HepG2 (cell line): Measurements from ENCODE around the gene SRSF1. TPM values are rescaled to one million over a fixed set of nuclear protein-coding genes. Genes with fewer than 3 reads are reported as not detected.

ENCODE experiments used
- ASH2L ChIP-seq: fragments of 300-600, 200-600 bp; sonication (generic); IDR thresholded peaks from 2 replicates; pipeline ENCODE4 v1.7.0; 2017; ENCODE audit warnings: low read depth, mild to moderate bottlenecking, moderate library complexity, mixed read lengths, low read length; ENCODE audit not compliant: insufficient read length
- ATF7 ChIP-seq, 2 experiments: fragments of 450-650 bp in 1 of 2; sonication (generic) in 1 of 2; formaldehyde crosslinking in 1 of 2; IDR thresholded peaks; 2 replicates each; pipeline versions ENCODE4 v1.4.0 to v1.6.1; 2016 to 2020; ENCODE audit warnings: antibody characterized with exemption in 1 of 2, mild to moderate bottlenecking in 1 of 2, missing genetic modification reagents in 1 of 2
- DNMT3B ChIP-seq: conservative IDR thresholded peaks from 2 replicates; pipeline ENCODE4 v1.6.1; 2016; ENCODE audit warnings: missing biosample characterization, control low read depth
- ELF1 ChIP-seq: sonication (generic); formaldehyde crosslinking; IDR thresholded peaks from 2 replicates; pipeline ENCODE4 v1.4.0; 2020; ENCODE audit warnings: missing genetic modification reagents
- ELF4 ChIP-seq: sonication (generic); formaldehyde crosslinking; IDR thresholded peaks from 2 replicates; pipeline ENCODE4 v1.5.0; 2020; ENCODE audit warnings: missing genetic modification reagents, mild to moderate bottlenecking, moderate library complexity, borderline replicate concordance
- EP300 ChIP-seq, 3 experiments: sonication (generic) in 1 of 3; formaldehyde crosslinking in 1 of 3; IDR thresholded peaks; 2 replicates each; pipeline versions ENCODE4 v1.5.1 to v1.6.1; 2011 to 2020; ENCODE audit warnings: low read depth in 2 of 3, low read length in 2 of 3, borderline replicate concordance in 1 of 3, improper control_type of control experiment in 1 of 3, mild to moderate bottlenecking in 1 of 3, missing genetic modification reagents in 1 of 3, moderate library complexity in 1 of 3
- GTF3A ChIP-seq: sonication (generic); formaldehyde crosslinking; conservative IDR thresholded peaks from 2 replicates; pipeline ENCODE4 v1.4.0; 2020; ENCODE audit warnings: mild to moderate bottlenecking, missing genetic modification reagents
- HOXA7 ChIP-seq: sonication (generic); formaldehyde crosslinking; IDR thresholded peaks from 2 replicates; pipeline ENCODE4 v1.8.1; 2022; ENCODE audit warnings: mild to moderate bottlenecking, missing genetic modification reagents, moderate library complexity
- KDM6A ChIP-seq: IDR thresholded peaks from 2 replicates; pipeline ENCODE4 v1.6.1; 2016; ENCODE audit warnings: low read depth
- KLF12 ChIP-seq: sonication (generic); formaldehyde crosslinking; IDR thresholded peaks from 2 replicates; pipeline ENCODE4 v1.4.0; 2020; ENCODE audit warnings: missing genetic modification reagents, borderline replicate concordance
- MIER3 ChIP-seq: IDR thresholded peaks from 2 replicates; pipeline ENCODE4 v1.6.1; 2016; ENCODE audit warnings: missing compliant biosample characterization, borderline replicate concordance
- NFE2L2 ChIP-seq: fragments of 150-350 bp; IDR thresholded peaks from 2 replicates; pipeline ENCODE4 v1.6.1; 2014; ENCODE audit warnings: low read length
- PCBP2 ChIP-seq: fragments of 200-400 bp; formaldehyde crosslinking; optimal IDR thresholded peaks from 2 replicates; pipeline ENCODE3; 2018; ENCODE audit warnings: low read length, low read depth; ENCODE audit not compliant: poor library complexity, severe bottlenecking
- SETDB1 ChIP-seq: sonication (generic); formaldehyde crosslinking; IDR thresholded peaks from 2 replicates; pipeline ENCODE4 v1.5.1; 2020; ENCODE audit warnings: missing genetic modification reagents, mild to moderate bottlenecking, borderline replicate concordance
- SOX13 ChIP-seq, 3 experiments: fragments of 450-650 bp in 1 of 3; sonication (generic) in 1 of 3; formaldehyde crosslinking in 1 of 3; IDR thresholded peaks in 2 of 3; conservative IDR thresholded peaks in 1 of 3; 2 replicates each; pipeline versions ENCODE4 v1.5.0 to v1.6.1; 2016 to 2020; ENCODE audit warnings: antibody characterized with exemption in 1 of 3, mild to moderate bottlenecking in 1 of 3, missing compliant biosample characterization in 1 of 3, missing genetic modification reagents in 1 of 3, moderate library complexity in 1 of 3
- SRSF4 ChIP-seq: fragments of 200-400 bp; formaldehyde crosslinking; IDR thresholded peaks from one replicate; pipeline ENCODE4 v1.6.1; 2018; ENCODE audit warnings: mild to moderate bottlenecking, low read depth, low read length, moderate library complexity; ENCODE audit not compliant: poor library complexity, severe bottlenecking
- TARDBP ChIP-seq: sonication (generic); formaldehyde crosslinking; IDR thresholded peaks from 2 replicates; pipeline ENCODE4 v1.8.0; 2022; ENCODE audit warnings: mild to moderate bottlenecking, missing genetic modification reagents
- THYN1 ChIP-seq: sonication (generic); formaldehyde crosslinking; IDR thresholded peaks from 2 replicates; pipeline ENCODE4 v1.8.1; 2023; ENCODE audit warnings: low read depth, mild to moderate bottlenecking, moderate library complexity, missing genetic modification reagents, borderline replicate concordance
- ZBTB38 ChIP-seq: sonication (generic); formaldehyde crosslinking; IDR thresholded peaks from 2 replicates; pipeline ENCODE4 v1.5.1; 2020; ENCODE audit warnings: mild to moderate bottlenecking, missing genetic modification reagents
- ZFP37 ChIP-seq: sonication (generic); formaldehyde crosslinking; IDR thresholded peaks from 2 replicates; pipeline ENCODE4 v1.4.0; 2020; ENCODE audit warnings: missing genetic modification reagents, borderline replicate concordance
- ZNF577 ChIP-seq: sonication (generic); formaldehyde crosslinking; IDR thresholded peaks from 2 replicates; pipeline ENCODE4 v1.4.0; 2020; ENCODE audit warnings: mild to moderate bottlenecking, low read depth, missing genetic modification reagents, borderline replicate concordance
- ZNF773 ChIP-seq: sonication (generic); formaldehyde crosslinking; IDR thresholded peaks from 2 replicates; pipeline ENCODE4 v1.4.0; 2020; ENCODE audit warnings: missing genetic modification reagents, borderline replicate concordance
- polyA plus RNA-seq, 8 experiments: library from polyadenylated mRNA; depleted of rRNA in 3 of 8; stranded (reverse) in 7 of 8; unstranded in 1 of 8; fragments of >200 nt; fragmentation: Illumina TruSeq in 4 of 8; extraction: Trizol in 4 of 8; gene quantifications; 2 replicates each; pipeline versions ENCODE4 v1.2.1 to v1.2.3, GENCODE V29; 2011 to 2016; ENCODE audit warnings: low read depth in 4 of 8, missing spikeins in 1 of 8, mixed read lengths in 1 of 8; ENCODE audit not compliant: insufficient read depth in 1 of 8
- total RNA-seq, 5 experiments: library from RNA; depleted of rRNA; stranded (reverse); fragments of >200 nt; fragmentation: Illumina TruSeq; extraction: Trizol; gene quantifications; 2 replicates each; pipeline ENCODE4 v1.2.3, GENCODE V29; 2016; ENCODE audit warnings: low read depth in 1 of 5
- TF ChIP-seq, protein P1 (sequence below): sonication (generic); formaldehyde crosslinking; IDR thresholded peaks from 2 replicates; pipeline ENCODE4 v1.5.0; 2020; ENCODE audit warnings: mild to moderate bottlenecking, missing genetic modification reagents
- TF ChIP-seq, protein P2 (sequence below): sonication (generic); IDR thresholded peaks from 2 replicates; pipeline ENCODE4 v1.6.1; 2016; ENCODE audit warnings: low read depth, borderline replicate concordance
- TF ChIP-seq, protein P3 (sequence below): sonication (generic); formaldehyde crosslinking; IDR thresholded peaks from 2 replicates; pipeline ENCODE4 v1.5.0; 2020; ENCODE audit warnings: missing genetic modification reagents

Gene SRSF1
- total and polyA plus RNA-seq, 2 of the 13 experiments (the other 11 are each of a cell fraction or from before 2014, with no cell fraction given) = 142 to 445 TPM

DNA sequence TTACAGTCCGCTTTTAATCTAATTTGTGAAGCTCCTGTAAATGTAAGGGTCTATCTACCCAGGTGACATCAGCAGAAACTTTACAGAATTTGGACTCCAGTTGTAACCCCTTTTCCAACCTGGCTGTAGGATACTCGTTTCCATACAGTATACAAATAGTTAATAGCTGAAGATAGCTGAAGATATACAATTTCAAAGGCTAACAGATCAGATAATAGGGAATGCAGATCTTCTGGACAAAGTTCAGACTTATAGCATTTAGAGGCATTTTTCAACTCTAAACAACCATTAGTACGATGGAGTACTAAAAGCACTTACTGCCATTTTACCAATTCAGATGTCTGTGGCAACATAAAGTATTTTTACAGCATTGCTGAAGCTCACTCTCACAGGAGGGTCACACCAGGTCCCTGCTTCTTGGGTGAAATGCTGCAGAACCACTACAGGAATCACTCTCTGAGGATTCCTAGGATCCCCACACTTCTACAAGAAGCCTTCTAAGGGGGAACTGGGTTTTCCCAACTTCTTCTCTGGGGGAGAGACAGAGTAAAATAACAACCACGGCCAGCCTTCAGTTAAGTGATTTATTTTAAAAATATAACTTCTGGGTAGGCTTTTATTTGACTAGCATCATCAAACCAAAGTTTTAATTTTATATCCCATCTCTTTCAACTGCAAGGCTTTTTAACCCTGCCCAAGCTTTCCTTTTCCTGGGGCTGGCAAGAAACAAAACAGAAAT is 21.9 kb downstream of the SRSF1 start (continued):
- no peak for TF ChIP-seq ATF7 (IDR thresholded peaks at IDR 0.05)
- no peak for TF ChIP-seq ATF7 (CRISPR knock-in tag; IDR thresholded peaks at IDR 0.05)
- TF ChIP-seq KLF12 (CRISPR knock-in tag) = no peak
- TF ChIP-seq DNMT3B = no peak
- TF ChIP-seq KDM6A (CRISPR knock-in tag) = 0 out of 2 replicates have a peak, but pooled peaks have one; percentile 15
- TF ChIP-seq ZFP37 (CRISPR knock-in tag) = no peak
- TF ChIP-seq, protein P1, sequence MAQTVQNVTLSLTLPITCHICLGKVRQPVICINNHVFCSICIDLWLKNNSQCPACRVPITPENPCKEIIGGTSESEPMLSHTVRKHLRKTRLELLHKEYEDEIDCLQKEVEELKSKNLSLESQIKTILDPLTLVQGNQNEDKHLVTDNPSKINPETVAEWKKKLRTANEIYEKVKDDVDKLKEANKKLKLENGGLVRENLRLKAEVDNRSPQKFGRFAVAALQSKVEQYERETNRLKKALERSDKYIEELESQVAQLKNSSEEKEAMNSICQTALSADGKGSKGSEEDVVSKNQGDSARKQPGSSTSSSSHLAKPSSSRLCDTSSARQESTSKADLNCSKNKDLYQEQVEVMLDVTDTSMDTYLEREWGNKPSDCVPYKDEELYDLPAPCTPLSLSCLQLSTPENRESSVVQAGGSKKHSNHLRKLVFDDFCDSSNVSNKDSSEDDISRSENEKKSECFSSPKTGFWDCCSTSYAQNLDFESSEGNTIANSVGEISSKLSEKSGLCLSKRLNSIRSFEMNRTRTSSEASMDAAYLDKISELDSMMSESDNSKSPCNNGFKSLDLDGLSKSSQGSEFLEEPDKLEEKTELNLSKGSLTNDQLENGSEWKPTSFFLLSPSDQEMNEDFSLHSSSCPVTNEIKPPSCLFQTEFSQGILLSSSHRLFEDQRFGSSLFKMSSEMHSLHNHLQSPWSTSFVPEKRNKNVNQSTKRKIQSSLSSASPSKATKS (CRISPR knock-in tag) = no peak
- no peak for TF ChIP-seq NFE2L2
- TF ChIP-seq MIER3 (CRISPR knock-in tag) = no peak
- no peak for TF ChIP-seq SRSF4
- TF ChIP-seq ELF4 (CRISPR knock-in tag) = no peak
- TF ChIP-seq SOX13 (IDR thresholded peaks at IDR 0.05) = no peak
- TF ChIP-seq SOX13 (CRISPR knock-in tag; conservative IDR thresholded peaks at IDR 0.05 in 1 of 2, IDR thresholded peaks at IDR 0.05 in 1 of 2) = peak in 1 of 2 experiments; percentile 21; a peak in 1 of 4 replicates
- no peak for TF ChIP-seq GTF3A (CRISPR knock-in tag)
- no peak for TF ChIP-seq HOXA7 (CRISPR knock-in tag)
- TF ChIP-seq PCBP2 = no peak
- peak in 1 of 2 experiments; percentile 27; a peak in 1 of 4 replicates for TF ChIP-seq EP300 (IDR thresholded peaks at IDR 0.05; ENCODE audit: low read depth in 2 of 2, low read length in 2 of 2)
- TF ChIP-seq EP300 (CRISPR knock-in tag; IDR thresholded peaks at IDR 0.05; ENCODE audit: borderline replicate concordance) = no peak
- TF ChIP-seq ZNF773 (CRISPR knock-in tag) = no peak
- TF ChIP-seq ZBTB38 (CRISPR knock-in tag) = no peak
- peak; percentile 29 for TF ChIP-seq ASH2L
- TF ChIP-seq, protein P2, sequence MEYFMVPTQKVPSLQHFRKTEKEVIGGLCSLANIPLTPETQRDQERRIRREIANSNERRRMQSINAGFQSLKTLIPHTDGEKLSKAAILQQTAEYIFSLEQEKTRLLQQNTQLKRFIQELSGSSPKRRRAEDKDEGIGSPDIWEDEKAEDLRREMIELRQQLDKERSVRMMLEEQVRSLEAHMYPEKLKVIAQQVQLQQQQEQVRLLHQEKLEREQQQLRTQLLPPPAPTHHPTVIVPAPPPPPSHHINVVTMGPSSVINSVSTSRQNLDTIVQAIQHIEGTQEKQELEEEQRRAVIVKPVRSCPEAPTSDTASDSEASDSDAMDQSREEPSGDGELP = no peak
- no peak for TF ChIP-seq THYN1 (CRISPR knock-in tag)
- no peak for TF ChIP-seq ZNF577
- TF ChIP-seq, protein P3, sequence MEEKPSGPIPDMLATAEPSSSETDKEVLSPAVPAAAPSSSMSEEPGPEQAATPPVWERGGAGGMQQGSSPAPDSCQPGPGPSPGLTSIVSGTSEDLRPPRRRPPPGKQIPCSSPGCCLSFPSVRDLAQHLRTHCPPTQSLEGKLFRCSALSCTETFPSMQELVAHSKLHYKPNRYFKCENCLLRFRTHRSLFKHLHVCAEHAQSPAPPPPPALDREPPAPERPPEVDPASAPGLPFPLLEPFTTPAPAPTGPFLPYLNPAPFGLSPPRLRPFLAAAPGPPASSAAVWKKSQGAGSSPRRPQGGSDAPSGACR (CRISPR knock-in tag) = no peak
- TF ChIP-seq ELF1 (CRISPR knock-in tag) = no peak
- TF ChIP-seq SETDB1 (CRISPR knock-in tag) = no peak
- TF ChIP-seq TARDBP = 0 out of 2 replicates have a peak, but pooled peaks have one; percentile 45
